HepG2 (cell line): ENCODE results near the gene RNASE11. TPM values are rescaled to one million over a fixed set of nuclear protein-coding genes. Genes with fewer than 3 reads are reported as not detected.
A peak's percentile ranks its signal among the peaks of the same experiment; 100 is the strongest.

Source experiments
- CEBPG ChIP-seq: IDR thresholded peaks from 2 replicates; pipeline ENCODE4 v1.6.1; 2016
- DR1 ChIP-seq: sonication (generic); formaldehyde crosslinking; IDR thresholded peaks from 2 replicates; pipeline ENCODE4 v1.8.0; 2021; ENCODE audit warnings: mild to moderate bottlenecking, missing genetic modification reagents, inconsistent platforms
- ISL2 ChIP-seq: sonication (generic); formaldehyde crosslinking; IDR thresholded peaks from 2 replicates; pipeline ENCODE4 v1.5.0; 2020; ENCODE audit warnings: missing genetic modification reagents
- KMT2A ChIP-seq: sonication (generic); formaldehyde crosslinking; IDR thresholded peaks from 2 replicates; pipeline ENCODE4 v1.4.0; 2020; ENCODE audit warnings: missing genetic modification reagents
- NPAS2 ChIP-seq: sonication (generic); formaldehyde crosslinking; IDR thresholded peaks from 2 replicates; pipeline ENCODE4 v1.8.0; 2022; ENCODE audit warnings: mild to moderate bottlenecking, missing genetic modification reagents, borderline replicate concordance
- PCBP1 ChIP-seq: fragments of 200-400 bp; formaldehyde crosslinking; IDR thresholded peaks from 2 replicates; pipeline ENCODE4 v1.6.1; 2017; ENCODE audit warnings: mild to moderate bottlenecking, low read depth, low read length, borderline replicate concordance
- POLR2AphosphoS5 ChIP-seq: IDR thresholded peaks from 2 replicates; pipeline ENCODE4 v1.6.1; 2012; ENCODE audit warnings: low read depth, low read length
- RORA ChIP-seq: sonication (generic); formaldehyde crosslinking; IDR thresholded peaks from 2 replicates; pipeline ENCODE4 v1.5.0; 2020; ENCODE audit warnings: mild to moderate bottlenecking, missing genetic modification reagents, moderate library complexity
- SAFB2 ChIP-seq: sonication (generic); formaldehyde crosslinking; IDR thresholded peaks from 2 replicates; pipeline ENCODE4 v1.5.1; 2020; ENCODE audit warnings: missing genetic modification reagents, low read depth, mild to moderate bottlenecking, borderline replicate concordance
- SCMH1 ChIP-seq: sonication (generic); formaldehyde crosslinking; IDR thresholded peaks from 2 replicates; pipeline ENCODE4 v1.9.0; 2021; ENCODE audit warnings: missing genetic modification reagents, mild to moderate bottlenecking, borderline replicate concordance
- ZMYM4 ChIP-seq: sonication (generic); formaldehyde crosslinking; IDR thresholded peaks from 2 replicates; pipeline ENCODE4 v1.8.1; 2023; ENCODE audit warnings: mild to moderate bottlenecking, missing genetic modification reagents
- ZNF143 ChIP-seq: sonication (generic); formaldehyde crosslinking; IDR thresholded peaks from 2 replicates; pipeline ENCODE4 v1.4.0; 2020; ENCODE audit warnings: missing genetic modification reagents
- ZNF24 ChIP-seq: fragments of 450-650 bp; IDR thresholded peaks from 2 replicates; pipeline ENCODE4 v1.6.1; 2017; ENCODE audit warnings: antibody characterized with exemption, mild to moderate bottlenecking
- ZNF263 ChIP-seq: sonication (generic); formaldehyde crosslinking; IDR thresholded peaks from 2 replicates; pipeline ENCODE4 v1.4.0; 2020; ENCODE audit warnings: missing genetic modification reagents
- ZNF552 ChIP-seq: sonication (generic); formaldehyde crosslinking; IDR thresholded peaks from 2 replicates; pipeline ENCODE4 v1.9.0; 2022; ENCODE audit warnings: missing genetic modification reagents, mild to moderate bottlenecking, borderline replicate concordance
- ZNF629 ChIP-seq: sonication (generic); formaldehyde crosslinking; conservative IDR thresholded peaks from 2 replicates; pipeline ENCODE4 v1.5.0; 2020; ENCODE audit warnings: missing genetic modification reagents
- ZNF660 ChIP-seq: sonication (generic); formaldehyde crosslinking; IDR thresholded peaks from 2 replicates; pipeline ENCODE4 v1.5.1; 2020; ENCODE audit warnings: mild to moderate bottlenecking, low read depth, missing genetic modification reagents, borderline replicate concordance
- ZNF772 ChIP-seq: sonication (generic); formaldehyde crosslinking; IDR thresholded peaks from 2 replicates; pipeline ENCODE4 v1.5.0; 2020; ENCODE audit warnings: mild to moderate bottlenecking, missing genetic modification reagents
- ZNF83 ChIP-seq: sonication (generic); formaldehyde crosslinking; IDR thresholded peaks from 2 replicates; pipeline ENCODE4 v1.4.0; 2020; ENCODE audit warnings: missing genetic modification reagents, mild to moderate bottlenecking, borderline replicate concordance
- polyA plus RNA-seq, 8 experiments: library from polyadenylated mRNA; depleted of rRNA in 3 of 8; stranded (reverse) in 7 of 8; unstranded in 1 of 8; fragments of >200 nt; fragmentation: Illumina TruSeq in 4 of 8; extraction: Trizol in 4 of 8; gene quantifications; 2 replicates each; pipeline versions ENCODE4 v1.2.1 to v1.2.3, GENCODE V29; 2011 to 2016; ENCODE audit warnings: low read depth in 4 of 8, missing spikeins in 1 of 8, mixed read lengths in 1 of 8; ENCODE audit not compliant: insufficient read depth in 1 of 8
- total RNA-seq, 5 experiments: library from RNA; depleted of rRNA; stranded (reverse); fragments of >200 nt; fragmentation: Illumina TruSeq; extraction: Trizol; gene quantifications; 2 replicates each; pipeline ENCODE4 v1.2.3, GENCODE V29; 2016; ENCODE audit warnings: low read depth in 1 of 5
- TF ChIP-seq, protein P1 (sequence below): sonication (generic); formaldehyde crosslinking; IDR thresholded peaks from 2 replicates; pipeline ENCODE4 v1.4.0; 2020; ENCODE audit warnings: missing genetic modification reagents
- TF ChIP-seq, protein P2 (sequence below): sonication (generic); formaldehyde crosslinking; conservative IDR thresholded peaks from 2 replicates; pipeline ENCODE4 v1.4.0; 2020; ENCODE audit warnings: missing genetic modification reagents
- TF ChIP-seq, protein P3 (sequence below): sonication (generic); formaldehyde crosslinking; IDR thresholded peaks from 2 replicates; pipeline ENCODE4 v1.5.1; 2020; ENCODE audit warnings: mild to moderate bottlenecking, moderate library complexity, missing genetic modification reagents

RNASE11 gene
- total and polyA plus RNA-seq, 2 of the 13 experiments (the other 11 are each of a cell fraction or from before 2014, with no cell fraction given), result not detected

DNA sequence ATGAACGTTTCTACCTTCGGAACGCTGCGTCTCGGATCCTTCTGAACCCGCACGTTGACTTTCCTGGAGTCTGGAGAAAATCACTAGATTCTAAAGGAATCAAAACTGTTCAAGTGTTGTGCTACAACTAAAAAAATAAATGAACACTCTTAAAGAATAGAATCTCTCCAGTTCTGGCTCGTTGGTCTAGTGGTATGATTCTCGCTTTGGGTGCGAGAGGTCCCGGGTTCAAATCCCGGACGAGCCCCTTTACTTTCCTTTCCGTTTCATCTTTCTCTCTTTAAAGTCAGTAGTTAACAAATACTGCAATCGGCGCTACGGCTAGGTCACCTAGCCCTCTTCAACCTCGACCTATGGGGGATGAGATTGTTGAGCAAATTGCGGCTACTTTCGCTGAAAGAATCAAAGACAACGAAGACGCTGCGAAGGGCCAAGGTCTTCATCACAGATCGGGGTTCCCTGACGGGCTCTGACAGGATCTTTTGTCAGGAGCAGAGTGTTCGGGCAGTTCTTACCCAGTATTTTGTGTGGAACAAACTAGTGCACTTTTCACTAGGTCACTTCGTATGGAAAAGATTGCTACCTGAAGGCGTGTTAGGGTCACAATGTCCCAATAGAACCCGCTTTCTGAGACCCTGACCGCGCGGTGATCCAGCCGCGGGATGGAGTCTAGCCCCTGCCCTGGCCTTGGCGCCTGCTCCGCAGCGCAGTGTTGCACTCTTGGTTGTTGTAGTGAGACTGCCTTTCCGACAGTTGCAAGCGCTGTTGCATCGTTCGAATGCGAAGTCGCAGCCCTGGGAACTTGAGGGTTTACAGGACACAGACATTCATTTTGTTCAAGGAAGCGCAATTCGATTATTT, 45.3 kb upstream of the RNASE11 start (continued):
- TF ChIP-seq ZNF660 (CRISPR knock-in tag) (no peak), ISL2 (CRISPR knock-in tag) (peak; percentile 68; the same call in 1 of the 2 replicates), DR1 (CRISPR knock-in tag) (0 out of 2 replicates have a peak, but pooled peaks have one; percentile 23), KMT2A (no peak), RORA (no peak), SAFB2 (CRISPR knock-in tag) (no peak), ZMYM4 (CRISPR knock-in tag) (no peak; the same call in 1 of the 2 replicates), ZNF552 (CRISPR knock-in tag) (0 out of 2 replicates have a peak, but pooled peaks have one; percentile 26), ZNF629 (peak; percentile 33; the same call in 1 of the 2 replicates), SCMH1 (CRISPR knock-in tag) (no peak), POLR2AphosphoS5 (no peak), ZNF772 (CRISPR knock-in tag) (no peak), PCBP1 (no peak), NPAS2 (CRISPR knock-in tag) (no peak), ZNF83 (CRISPR knock-in tag) (no peak), ZNF263 (no peak), CEBPG (peak; percentile 80), ZNF143 (CRISPR knock-in tag) (no peak), ZNF24 (peak; percentile 99)
- TF ChIP-seq, protein P1, sequence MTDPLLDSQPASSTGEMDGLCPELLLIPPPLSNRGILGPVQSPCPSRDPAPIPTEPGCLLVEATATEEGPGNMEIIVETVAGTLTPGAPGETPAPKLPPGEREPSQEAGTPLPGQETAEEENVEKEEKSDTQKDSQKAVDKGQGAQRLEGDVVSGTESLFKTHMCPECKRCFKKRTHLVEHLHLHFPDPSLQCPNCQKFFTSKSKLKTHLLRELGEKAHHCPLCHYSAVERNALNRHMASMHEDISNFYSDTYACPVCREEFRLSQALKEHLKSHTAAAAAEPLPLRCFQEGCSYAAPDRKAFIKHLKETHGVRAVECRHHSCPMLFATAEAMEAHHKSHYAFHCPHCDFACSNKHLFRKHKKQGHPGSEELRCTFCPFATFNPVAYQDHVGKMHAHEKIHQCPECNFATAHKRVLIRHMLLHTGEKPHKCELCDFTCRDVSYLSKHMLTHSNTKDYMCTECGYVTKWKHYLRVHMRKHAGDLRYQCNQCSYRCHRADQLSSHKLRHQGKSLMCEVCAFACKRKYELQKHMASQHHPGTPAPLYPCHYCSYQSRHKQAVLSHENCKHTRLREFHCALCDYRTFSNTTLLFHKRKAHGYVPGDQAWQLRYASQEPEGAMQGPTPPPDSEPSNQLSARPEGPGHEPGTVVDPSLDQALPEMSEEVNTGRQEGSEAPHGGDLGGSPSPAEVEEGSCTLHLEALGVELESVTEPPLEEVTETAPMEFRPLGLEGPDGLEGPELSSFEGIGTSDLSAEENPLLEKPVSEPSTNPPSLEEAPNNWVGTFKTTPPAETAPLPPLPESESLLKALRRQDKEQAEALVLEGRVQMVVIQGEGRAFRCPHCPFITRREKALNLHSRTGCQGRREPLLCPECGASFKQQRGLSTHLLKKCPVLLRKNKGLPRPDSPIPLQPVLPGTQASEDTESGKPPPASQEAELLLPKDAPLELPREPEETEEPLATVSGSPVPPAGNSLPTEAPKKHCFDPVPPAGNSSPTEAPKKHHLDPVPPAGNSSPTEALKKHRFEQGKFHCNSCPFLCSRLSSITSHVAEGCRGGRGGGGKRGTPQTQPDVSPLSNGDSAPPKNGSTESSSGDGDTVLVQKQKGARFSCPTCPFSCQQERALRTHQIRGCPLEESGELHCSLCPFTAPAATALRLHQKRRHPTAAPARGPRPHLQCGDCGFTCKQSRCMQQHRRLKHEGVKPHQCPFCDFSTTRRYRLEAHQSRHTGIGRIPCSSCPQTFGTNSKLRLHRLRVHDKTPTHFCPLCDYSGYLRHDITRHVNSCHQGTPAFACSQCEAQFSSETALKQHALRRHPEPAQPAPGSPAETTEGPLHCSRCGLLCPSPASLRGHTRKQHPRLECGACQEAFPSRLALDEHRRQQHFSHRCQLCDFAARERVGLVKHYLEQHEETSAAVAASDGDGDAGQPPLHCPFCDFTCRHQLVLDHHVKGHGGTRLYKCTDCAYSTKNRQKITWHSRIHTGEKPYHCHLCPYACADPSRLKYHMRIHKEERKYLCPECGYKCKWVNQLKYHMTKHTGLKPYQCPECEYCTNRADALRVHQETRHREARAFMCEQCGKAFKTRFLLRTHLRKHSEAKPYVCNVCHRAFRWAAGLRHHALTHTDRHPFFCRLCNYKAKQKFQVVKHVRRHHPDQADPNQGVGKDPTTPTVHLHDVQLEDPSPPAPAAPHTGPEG (CRISPR knock-in tag), result peak; percentile 50; the same call in 1 of the 2 replicates
- TF ChIP-seq, protein P2, sequence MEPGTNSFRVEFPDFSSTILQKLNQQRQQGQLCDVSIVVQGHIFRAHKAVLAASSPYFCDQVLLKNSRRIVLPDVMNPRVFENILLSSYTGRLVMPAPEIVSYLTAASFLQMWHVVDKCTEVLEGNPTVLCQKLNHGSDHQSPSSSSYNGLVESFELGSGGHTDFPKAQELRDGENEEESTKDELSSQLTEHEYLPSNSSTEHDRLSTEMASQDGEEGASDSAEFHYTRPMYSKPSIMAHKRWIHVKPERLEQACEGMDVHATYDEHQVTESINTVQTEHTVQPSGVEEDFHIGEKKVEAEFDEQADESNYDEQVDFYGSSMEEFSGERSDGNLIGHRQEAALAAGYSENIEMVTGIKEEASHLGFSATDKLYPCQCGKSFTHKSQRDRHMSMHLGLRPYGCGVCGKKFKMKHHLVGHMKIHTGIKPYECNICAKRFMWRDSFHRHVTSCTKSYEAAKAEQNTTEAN (CRISPR knock-in tag), result 0 out of 2 replicates have a peak, but pooled peaks have one; percentile 33
- TF ChIP-seq, protein P3, sequence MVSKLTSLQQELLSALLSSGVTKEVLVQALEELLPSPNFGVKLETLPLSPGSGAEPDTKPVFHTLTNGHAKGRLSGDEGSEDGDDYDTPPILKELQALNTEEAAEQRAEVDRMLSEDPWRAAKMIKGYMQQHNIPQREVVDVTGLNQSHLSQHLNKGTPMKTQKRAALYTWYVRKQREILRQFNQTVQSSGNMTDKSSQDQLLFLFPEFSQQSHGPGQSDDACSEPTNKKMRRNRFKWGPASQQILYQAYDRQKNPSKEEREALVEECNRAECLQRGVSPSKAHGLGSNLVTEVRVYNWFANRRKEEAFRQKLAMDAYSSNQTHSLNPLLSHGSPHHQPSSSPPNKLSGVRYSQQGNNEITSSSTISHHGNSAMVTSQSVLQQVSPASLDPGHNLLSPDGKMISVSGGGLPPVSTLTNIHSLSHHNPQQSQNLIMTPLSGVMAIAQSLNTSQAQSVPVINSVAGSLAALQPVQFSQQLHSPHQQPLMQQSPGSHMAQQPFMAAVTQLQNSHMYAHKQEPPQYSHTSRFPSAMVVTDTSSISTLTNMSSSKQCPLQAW, result no peak
